ENCODE data around the gene NBL1.

Gene NBL1

GRCh38 chr1:19670787-19671186 lies 26.7 kb downstream of the NBL1 start:
- no peak for DNase-seq (ENCODE audit: low read depth)

DNA sequence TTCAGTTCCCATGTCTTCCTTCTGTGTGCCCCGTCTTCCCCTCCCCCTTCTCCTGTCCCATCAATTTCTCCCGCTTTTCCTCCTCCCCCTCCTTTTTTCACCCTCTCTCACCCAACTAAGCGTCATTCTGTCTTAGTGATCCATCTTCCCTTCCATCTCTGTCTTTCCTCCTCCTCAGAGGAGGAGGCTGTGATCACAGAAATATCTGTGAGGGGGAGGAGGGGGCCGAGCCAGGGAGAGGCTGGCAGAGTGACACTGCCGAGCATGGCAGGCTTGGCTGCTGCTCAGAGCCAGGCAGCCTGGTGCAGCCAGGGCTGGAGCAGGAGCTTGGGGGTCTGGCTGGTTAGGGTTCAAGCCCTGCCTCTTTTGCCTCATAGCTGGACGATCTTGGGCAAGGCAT lies 28.1 kb downstream of the NBL1 start:
- no peak for DNase-seq (ENCODE audit: low read depth)

DNA sequence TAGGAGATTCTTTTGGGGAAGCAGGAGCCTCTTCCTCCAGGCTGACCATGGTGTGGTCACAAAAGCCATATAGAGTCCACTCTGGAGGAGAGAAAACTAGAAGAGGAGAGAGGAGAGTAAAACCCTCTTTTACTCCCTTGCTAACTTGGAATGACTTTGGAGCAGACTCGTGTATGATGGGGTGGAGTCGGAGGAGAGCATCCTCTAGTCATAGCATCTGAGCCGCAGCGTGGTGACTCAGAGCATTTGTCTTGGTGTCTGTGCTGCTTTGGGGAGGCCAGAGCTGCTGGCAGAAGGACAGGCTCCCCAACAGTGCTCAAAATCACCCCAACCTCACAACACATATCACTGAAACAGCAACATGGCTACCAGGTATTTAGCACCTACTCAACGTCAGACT lies 31.7 kb downstream of the NBL1 start:
- DNase-seq (ENCODE audit: low read depth): no peak

DNA sequence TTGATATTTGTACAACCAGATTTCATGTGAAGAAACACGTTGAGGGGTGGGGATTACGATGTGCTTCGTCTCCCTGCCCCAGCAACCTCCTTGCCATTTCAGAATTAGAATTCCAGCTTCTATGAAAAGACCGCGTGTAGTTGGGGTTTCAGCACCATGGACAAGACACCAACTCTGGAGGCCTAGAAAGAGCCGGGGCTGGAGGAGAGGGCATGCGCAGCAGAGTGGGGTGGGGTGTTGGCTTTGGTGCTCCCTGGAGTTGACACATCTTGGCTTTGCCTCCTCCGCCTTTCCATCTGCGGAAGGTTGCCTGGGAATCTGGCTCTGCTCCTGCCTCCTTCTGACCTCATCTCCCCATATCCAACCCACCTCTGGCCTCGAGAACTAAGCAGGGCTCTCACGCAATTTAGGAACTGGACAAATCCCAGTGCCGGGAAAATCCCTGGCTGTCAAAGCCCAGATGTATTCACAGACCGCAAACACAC lies 32.4 kb downstream of the NBL1 start:
- DNase-seq (ENCODE audit: low read depth): no peak

- DNase-seq (ENCODE audit: low read depth): no peak
Observed at GRCh38 chr1:19678493-19678892, 34.4 kb downstream of the NBL1 start.

GRCh38 chr1:19678931-19679453 lies 34.9 kb downstream of the NBL1 start:
- DNase-seq (ENCODE audit: low read depth): no peak

GRCh38 chr1:19679691-19680090 lies 35.6 kb downstream of the NBL1 start:
- no peak for DNase-seq (ENCODE audit: low read depth)

GRCh38 chr1:19680644-19681043 lies 36.5 kb downstream of the NBL1 start:
- DNase-seq (ENCODE audit: low read depth): no peak

DNA sequence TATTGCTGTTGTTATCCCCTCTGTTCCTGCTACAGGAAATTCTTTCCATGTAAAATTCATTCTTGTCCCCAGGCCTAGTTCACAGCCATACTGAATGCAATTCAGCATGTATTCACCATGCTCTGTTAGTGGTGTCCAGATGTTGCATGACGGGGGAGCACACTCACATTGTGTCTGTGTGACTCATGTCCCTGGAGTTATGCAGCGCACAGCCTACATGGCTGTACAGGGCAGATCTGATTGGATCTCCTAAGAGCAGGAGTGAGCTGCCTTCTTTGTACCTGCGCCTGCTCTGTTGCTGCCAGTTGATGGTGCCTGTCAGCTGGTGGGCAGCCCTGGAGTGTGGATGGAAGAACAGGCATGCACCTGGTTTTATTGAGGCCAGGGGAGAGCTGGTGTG lies 38.1 kb downstream of the NBL1 start:
- DNase-seq (ENCODE audit: low read depth): no peak

GRCh38 chr1:19682901-19683300 lies 38.8 kb downstream of the NBL1 start:
- DNase-seq (ENCODE audit: low read depth): no peak

- DNase-seq (ENCODE audit: low read depth): no peak
Observed at GRCh38 chr1:19683351-19683750, 39.2 kb downstream of the NBL1 start.

GRCh38 chr1:19684677-19685076 lies 40.6 kb downstream of the NBL1 start:
- DNase-seq (ENCODE audit: low read depth): no peak

- no peak for DNase-seq (ENCODE audit: low read depth)
Observed at GRCh38 chr1:19685994-19686393, 41.9 kb downstream of the NBL1 start.

DNA sequence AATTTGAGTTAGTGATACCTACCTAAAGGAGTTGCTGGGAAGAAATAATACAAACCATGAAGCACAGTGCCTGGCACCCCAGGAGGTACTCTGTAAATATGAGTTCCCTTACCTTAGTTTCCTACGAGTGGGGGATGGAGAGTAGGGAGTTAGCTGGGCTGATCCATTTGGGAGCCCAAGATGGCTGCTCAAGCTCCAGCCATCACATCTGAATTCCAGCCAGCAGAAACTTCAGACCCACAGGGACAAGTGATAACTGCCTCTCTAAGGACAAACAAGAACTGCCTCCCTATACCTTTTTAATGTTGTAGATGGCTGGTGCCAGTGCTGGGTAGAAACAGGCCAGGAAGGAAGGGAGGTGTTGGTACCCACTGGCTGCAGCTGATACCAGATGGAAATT lies 43.3 kb downstream of the NBL1 start:
- no peak for DNase-seq (ENCODE audit: low read depth)

- DNase-seq (ENCODE audit: low read depth): peak; percentile 20
Observed at GRCh38 chr1:19688041-19688842, 44.1 kb downstream of the NBL1 start.

- DNase-seq (ENCODE audit: low read depth): no peak
Observed at GRCh38 chr1:19689085-19689757, 45.1 kb downstream of the NBL1 start.

- DNase-seq (ENCODE audit: low read depth): no peak
Observed at GRCh38 chr1:19689856-19690255, 45.7 kb downstream of the NBL1 start.

DNA sequence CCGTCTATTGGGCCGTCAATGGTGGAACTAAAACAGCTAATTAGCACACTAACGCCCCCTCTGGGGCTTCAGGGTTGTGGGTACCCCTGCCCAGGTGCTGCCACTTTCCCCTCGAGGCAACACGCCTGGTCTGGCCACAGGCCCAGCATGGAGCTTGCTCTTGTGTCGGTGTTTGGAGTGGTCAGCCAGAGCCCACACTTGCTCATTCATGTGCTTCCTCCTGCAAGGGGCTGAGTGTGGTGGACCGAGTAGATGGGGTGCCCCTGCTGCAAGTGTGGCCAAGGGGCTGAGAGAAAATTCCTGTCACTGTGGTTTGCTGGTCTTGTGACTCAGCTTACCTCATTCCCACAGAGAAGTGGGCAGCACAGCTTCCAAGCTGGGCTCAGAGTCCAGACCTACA lies 46.2 kb downstream of the NBL1 start:
- no peak for DNase-seq (ENCODE audit: low read depth)

DNA sequence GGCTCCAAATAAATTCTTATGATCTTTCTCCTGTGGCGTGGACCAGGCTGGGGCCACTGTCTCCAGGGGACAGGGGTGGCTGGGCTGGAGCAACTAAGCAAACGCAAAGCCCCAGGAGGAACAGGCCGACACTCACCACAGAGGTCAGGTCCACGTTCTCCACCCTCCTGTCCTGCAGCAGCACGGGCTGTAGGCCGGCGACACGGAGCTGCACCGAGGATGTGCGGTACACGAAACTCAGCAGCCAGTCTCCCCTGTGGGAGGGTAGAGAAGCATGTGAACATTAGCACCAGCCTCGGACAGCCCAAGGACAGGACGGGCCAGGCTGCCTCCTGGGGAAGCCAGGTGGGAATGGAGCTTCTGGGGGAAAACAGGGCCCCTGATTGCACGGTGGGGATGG lies 50.2 kb downstream of the NBL1 start:
- no peak for DNase-seq (ENCODE audit: low read depth)

DNA sequence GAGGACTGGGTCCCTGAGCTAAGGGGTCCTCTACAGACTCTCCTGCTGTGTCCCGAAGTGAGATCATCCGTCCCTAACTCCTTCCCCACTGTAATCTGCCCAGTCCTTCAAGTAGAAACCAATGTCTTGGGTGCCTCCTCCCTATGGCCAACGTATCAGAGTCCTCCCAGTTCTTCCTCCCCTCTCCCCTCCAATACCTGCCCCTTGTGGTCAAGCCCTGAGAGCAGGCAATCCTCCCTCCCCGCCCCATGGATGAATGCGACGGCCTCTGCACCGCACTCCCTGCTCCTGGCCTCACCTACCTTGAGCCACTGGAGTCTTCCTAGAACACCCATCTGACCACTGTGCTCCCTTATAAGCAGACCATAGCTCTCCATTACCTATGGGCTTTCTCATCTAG lies 51.7 kb downstream of the NBL1 start:
- DNase-seq (ENCODE audit: low read depth): no peak

GRCh38 chr1:19696820-19697219 lies 52.7 kb downstream of the NBL1 start:
- no peak for DNase-seq (ENCODE audit: low read depth)

DNA sequence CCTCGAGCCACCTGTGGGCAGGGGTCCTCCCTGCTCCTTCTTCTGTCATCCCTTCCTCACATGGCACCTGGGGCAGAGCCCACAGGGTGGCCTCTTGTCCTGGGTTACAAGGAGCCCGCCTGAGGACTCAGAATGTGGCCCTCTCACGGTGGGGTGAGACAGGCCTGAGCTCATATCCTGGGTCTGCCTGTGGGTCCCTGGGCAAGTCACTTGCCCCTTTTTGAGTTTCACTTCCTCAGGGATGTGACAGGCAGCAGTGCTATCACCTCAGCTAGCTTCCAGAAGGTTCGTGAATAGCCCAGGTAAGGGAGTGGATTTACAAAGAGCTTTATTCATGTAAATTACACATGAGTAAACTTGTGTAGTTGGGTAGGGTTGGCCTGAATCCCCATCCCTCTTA lies 54.1 kb downstream of the NBL1 start:
- DNase-seq (ENCODE audit: low read depth): no peak

GRCh38 chr1:19700079-19700777 lies 56.1 kb downstream of the NBL1 start:
- DNase-seq (ENCODE audit: low read depth): no peak
